ENCODE results near the gene DPP10.

The DPP10 gene

DNA sequence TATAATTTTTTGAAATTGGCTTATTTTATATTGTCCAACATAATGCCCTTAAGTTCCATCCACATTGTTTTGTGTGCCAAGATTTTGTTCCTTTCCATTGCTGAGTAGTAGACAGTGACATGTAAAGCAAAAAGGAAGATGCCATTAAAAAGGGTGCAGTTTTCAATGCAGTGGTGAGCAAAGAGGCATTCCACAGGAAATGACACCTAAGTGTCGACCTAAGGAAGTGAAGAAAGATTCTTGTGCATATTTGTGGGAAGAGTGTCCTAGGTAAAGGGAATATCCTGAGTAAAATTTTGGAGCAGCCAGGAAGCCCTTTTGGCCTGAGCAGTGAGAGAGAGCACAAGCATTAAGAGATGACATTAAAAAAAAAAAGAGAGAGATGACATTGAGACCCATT is 1099.9 kb downstream of the DPP10 start:
- TF ChIP-seq EP300 (IDR thresholded peaks at IDR 0.05; ENCODE audit: borderline replicate concordance) (no peak), NFIC (IDR thresholded peaks at IDR 0.05) (no peak), TAF1 (IDR thresholded peaks at IDR 0.05; ENCODE audit: low read depth) (no peak)
- TF ChIP-seq, protein P1, sequence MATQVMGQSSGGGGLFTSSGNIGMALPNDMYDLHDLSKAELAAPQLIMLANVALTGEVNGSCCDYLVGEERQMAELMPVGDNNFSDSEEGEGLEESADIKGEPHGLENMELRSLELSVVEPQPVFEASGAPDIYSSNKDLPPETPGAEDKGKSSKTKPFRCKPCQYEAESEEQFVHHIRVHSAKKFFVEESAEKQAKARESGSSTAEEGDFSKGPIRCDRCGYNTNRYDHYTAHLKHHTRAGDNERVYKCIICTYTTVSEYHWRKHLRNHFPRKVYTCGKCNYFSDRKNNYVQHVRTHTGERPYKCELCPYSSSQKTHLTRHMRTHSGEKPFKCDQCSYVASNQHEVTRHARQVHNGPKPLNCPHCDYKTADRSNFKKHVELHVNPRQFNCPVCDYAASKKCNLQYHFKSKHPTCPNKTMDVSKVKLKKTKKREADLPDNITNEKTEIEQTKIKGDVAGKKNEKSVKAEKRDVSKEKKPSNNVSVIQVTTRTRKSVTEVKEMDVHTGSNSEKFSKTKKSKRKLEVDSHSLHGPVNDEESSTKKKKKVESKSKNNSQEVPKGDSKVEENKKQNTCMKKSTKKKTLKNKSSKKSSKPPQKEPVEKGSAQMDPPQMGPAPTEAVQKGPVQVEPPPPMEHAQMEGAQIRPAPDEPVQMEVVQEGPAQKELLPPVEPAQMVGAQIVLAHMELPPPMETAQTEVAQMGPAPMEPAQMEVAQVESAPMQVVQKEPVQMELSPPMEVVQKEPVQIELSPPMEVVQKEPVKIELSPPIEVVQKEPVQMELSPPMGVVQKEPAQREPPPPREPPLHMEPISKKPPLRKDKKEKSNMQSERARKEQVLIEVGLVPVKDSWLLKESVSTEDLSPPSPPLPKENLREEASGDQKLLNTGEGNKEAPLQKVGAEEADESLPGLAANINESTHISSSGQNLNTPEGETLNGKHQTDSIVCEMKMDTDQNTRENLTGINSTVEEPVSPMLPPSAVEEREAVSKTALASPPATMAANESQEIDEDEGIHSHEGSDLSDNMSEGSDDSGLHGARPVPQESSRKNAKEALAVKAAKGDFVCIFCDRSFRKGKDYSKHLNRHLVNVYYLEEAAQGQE (IDR thresholded peaks at IDR 0.05; ENCODE audit: low read depth) = no peak

DNA sequence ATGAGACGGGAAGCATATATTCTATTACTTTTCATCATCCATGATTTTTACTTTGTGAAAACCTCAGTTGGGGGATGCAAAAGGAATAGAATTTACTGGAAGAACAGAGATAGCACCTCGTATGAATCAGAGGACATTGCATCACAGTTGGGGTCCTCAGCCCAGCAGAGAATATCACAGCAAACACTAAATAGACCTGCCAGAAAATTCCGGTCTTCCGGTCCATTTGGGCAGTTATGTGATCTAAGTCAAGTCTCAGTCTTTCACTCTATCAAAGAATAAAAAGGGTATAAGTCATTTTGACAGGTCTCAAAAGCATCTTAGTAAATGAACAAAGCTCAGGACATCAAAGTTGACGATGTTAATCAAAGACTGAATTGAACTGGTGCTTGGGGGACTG is 1100.6 kb downstream of the DPP10 start:
- TF ChIP-seq CEBPB (IDR thresholded peaks at IDR 0.05) (no peak), FOXM1 (IDR thresholded peaks at IDR 0.05; ENCODE audit: borderline replicate concordance, low read depth) (no peak), RAD21 (IDR thresholded peaks at IDR 0.05; ENCODE audit: low read depth) (no peak), TAF1 (IDR thresholded peaks at IDR 0.05; ENCODE audit: low read depth) (no peak), EGR1 (IDR thresholded peaks at IDR 0.05) (no peak), ZBTB7A (IDR thresholded peaks at IDR 0.05; ENCODE audit: low read depth) (no peak), NFIC (IDR thresholded peaks at IDR 0.05) (no peak), TEAD4 (IDR thresholded peaks at IDR 0.05) (no peak), TCF12 (IDR thresholded peaks at IDR 0.05; ENCODE audit: low read depth) (no peak), YY1 (IDR thresholded peaks at IDR 0.05; ENCODE audit: low read depth) (no peak), CREB1 (IDR thresholded peaks at IDR 0.05; ENCODE audit: low read depth) (no peak), EP300 (IDR thresholded peaks at IDR 0.05; ENCODE audit: borderline replicate concordance) (no peak)
- TF ChIP-seq, protein P2, sequence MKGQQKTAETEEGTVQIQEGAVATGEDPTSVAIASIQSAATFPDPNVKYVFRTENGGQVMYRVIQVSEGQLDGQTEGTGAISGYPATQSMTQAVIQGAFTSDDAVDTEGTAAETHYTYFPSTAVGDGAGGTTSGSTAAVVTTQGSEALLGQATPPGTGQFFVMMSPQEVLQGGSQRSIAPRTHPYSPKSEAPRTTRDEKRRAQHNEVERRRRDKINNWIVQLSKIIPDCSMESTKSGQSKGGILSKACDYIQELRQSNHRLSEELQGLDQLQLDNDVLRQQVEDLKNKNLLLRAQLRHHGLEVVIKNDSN (IDR thresholded peaks at IDR 0.05) = no peak
- TF ChIP-seq, protein P3, sequence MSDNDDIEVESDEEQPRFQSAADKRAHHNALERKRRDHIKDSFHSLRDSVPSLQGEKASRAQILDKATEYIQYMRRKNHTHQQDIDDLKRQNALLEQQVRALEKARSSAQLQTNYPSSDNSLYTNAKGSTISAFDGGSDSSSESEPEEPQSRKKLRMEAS (IDR thresholded peaks at IDR 0.05) = no peak
- TF ChIP-seq, protein P1 (IDR thresholded peaks at IDR 0.05; ENCODE audit: low read depth) = no peak

DNA sequence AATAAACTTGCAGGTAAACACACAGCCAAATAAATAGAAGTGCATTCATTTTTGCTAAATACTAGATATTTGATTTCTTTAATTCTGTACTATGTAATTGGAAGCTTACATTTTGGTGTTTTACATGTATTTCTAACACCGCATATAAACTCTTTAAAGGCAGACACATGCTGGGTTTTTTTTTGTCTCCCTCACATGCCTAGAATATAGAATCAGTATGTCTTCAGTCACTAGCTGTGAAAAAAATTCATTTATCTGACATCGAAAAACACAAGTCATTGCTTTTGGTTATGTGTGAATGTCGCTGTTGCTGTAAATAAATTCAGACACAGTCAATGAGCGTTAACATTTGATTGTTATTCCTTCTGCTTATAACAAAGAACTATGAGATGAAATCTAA is 1101.0 kb downstream of the DPP10 start:
- no peak for TF ChIP-seq CREB1 (IDR thresholded peaks at IDR 0.05; ENCODE audit: low read depth)
- no peak for TF ChIP-seq YY1 (IDR thresholded peaks at IDR 0.05; ENCODE audit: low read depth)
- TF ChIP-seq RAD21 (IDR thresholded peaks at IDR 0.05; ENCODE audit: low read depth) = no peak
- no peak for TF ChIP-seq TEAD4 (IDR thresholded peaks at IDR 0.05)
- TF ChIP-seq, protein P1 (IDR thresholded peaks at IDR 0.05; ENCODE audit: low read depth) = no peak
- TF ChIP-seq TAF1 (IDR thresholded peaks at IDR 0.05; ENCODE audit: low read depth) = no peak
- TF ChIP-seq EP300 (IDR thresholded peaks at IDR 0.05; ENCODE audit: borderline replicate concordance) = no peak
- TF ChIP-seq FOXM1 (IDR thresholded peaks at IDR 0.05; ENCODE audit: borderline replicate concordance, low read depth) = no peak
- no peak for TF ChIP-seq TCF12 (IDR thresholded peaks at IDR 0.05; ENCODE audit: low read depth)
- TF ChIP-seq, protein P2 (IDR thresholded peaks at IDR 0.05) = no peak

DNA sequence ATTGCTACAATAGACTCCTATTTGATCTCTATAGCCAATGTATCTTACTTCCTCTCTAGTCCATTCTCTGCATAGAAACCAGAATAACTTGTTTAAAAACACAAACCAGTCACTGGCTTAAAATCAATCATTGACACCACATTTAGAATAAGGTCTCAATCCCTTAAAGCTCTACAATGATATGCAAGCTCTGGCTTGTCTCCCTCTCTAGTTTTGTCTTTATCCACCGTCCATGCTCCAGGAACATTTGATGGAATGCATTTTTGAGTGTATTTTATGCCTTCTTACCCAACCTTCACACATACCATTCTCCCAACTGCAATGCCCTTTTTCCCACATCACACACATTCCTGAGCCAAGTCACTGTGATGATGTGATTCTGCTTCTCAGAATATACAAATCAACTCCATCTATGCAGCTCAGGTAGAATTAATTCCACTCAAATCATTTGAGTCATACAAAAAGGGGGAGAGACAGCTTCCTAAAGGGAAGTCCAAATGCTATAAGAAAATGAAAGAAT is 1107.2 kb downstream of the DPP10 start:
- TF ChIP-seq CREB1 (IDR thresholded peaks at IDR 0.05; ENCODE audit: low read depth) (no peak), TEAD4 (IDR thresholded peaks at IDR 0.05) (no peak), EGR1 (IDR thresholded peaks at IDR 0.05) (no peak)

DNA sequence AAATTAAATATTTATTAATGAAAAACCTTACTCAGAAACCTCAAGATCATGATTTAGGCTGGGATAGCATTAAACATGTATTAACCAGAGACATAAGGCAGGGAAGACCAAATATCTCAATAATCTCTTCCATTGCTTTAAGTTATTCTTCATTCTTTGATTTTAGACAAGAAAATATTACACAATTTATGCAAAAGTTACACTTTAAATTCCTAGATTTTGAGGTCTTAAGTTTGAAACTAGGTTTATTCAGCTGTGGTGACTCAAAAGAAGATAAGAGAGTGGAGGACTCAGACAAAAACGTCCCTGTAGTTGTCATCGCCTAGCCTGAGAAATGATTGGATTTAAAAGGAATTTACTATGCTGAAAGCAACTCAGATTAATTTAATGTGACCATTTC is 1110.3 kb downstream of the DPP10 start:
- TF ChIP-seq TEAD4 (IDR thresholded peaks at IDR 0.05) = no peak
- TF ChIP-seq EGR1 (IDR thresholded peaks at IDR 0.05) = no peak
- no peak for TF ChIP-seq FOXM1 (IDR thresholded peaks at IDR 0.05; ENCODE audit: borderline replicate concordance, low read depth)
- TF ChIP-seq TAF1 (IDR thresholded peaks at IDR 0.05; ENCODE audit: low read depth) = no peak
- TF ChIP-seq, protein P3 (IDR thresholded peaks at IDR 0.05) = no peak
- TF ChIP-seq YY1 (IDR thresholded peaks at IDR 0.05; ENCODE audit: low read depth) = no peak
- TF ChIP-seq TCF12 (IDR thresholded peaks at IDR 0.05; ENCODE audit: low read depth) = no peak
- no peak for TF ChIP-seq CREB1 (IDR thresholded peaks at IDR 0.05; ENCODE audit: low read depth)
- TF ChIP-seq, protein P1 (IDR thresholded peaks at IDR 0.05; ENCODE audit: low read depth) = no peak
- TF ChIP-seq RAD21 (IDR thresholded peaks at IDR 0.05; ENCODE audit: low read depth) = no peak
- TF ChIP-seq, protein P2 (IDR thresholded peaks at IDR 0.05) = no peak
- TF ChIP-seq CEBPB (IDR thresholded peaks at IDR 0.05) = no peak

Measured in Ishikawa (cell line).